ENCODE data around the gene AHCYL2.
A peak's percentile ranks its signal among the peaks of the same experiment; 100 is the strongest.

Gene AHCYL2

DNA sequence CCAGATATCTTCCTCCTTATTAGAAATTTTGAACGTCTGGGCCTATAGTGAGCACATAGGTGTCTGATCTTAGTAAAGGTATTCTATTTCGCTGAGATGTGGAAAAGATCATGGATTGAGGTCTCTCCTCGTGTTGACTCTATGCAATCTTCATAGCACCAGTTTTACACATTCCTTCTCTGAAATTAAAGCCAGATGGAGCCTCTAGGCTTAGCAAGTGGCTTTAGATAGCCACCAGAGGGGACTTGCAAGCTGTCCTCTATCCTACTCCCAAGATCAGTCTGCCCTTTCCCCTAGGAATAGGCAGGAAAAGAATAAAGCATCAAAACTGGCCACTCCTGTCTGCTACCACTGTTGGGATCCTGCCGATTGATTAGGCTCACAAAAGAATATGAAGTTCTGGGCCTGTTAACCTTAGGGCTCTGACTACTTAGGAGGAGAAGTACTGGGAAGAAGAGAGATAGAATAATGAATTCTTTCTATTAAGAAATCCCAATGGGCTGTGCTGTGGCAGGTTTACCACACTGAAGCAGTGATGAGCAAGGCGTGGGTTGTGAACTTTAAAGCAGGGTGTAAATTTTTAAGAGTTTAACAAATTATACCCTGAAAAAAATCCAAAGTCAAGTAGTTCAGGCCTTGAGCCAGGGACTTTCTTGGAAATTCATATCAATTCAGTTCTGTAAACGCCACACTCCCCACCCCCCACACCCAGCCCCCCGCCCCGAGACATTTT is 207.2 kb downstream of the AHCYL2 start:
- DNase-seq (ENCODE audit: extremely low read depth, low read depth): no peak
- H3K4me3 ChIP-seq (replicated peaks; ENCODE audit: low read depth, low read length): no peak overlapping the region
- TF ChIP-seq, protein P1, sequence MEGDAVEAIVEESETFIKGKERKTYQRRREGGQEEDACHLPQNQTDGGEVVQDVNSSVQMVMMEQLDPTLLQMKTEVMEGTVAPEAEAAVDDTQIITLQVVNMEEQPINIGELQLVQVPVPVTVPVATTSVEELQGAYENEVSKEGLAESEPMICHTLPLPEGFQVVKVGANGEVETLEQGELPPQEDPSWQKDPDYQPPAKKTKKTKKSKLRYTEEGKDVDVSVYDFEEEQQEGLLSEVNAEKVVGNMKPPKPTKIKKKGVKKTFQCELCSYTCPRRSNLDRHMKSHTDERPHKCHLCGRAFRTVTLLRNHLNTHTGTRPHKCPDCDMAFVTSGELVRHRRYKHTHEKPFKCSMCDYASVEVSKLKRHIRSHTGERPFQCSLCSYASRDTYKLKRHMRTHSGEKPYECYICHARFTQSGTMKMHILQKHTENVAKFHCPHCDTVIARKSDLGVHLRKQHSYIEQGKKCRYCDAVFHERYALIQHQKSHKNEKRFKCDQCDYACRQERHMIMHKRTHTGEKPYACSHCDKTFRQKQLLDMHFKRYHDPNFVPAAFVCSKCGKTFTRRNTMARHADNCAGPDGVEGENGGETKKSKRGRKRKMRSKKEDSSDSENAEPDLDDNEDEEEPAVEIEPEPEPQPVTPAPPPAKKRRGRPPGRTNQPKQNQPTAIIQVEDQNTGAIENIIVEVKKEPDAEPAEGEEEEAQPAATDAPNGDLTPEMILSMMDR (IDR thresholded peaks at IDR 0.05; ENCODE audit: low read depth, low read length, missing control alignments): no peak

DNA sequence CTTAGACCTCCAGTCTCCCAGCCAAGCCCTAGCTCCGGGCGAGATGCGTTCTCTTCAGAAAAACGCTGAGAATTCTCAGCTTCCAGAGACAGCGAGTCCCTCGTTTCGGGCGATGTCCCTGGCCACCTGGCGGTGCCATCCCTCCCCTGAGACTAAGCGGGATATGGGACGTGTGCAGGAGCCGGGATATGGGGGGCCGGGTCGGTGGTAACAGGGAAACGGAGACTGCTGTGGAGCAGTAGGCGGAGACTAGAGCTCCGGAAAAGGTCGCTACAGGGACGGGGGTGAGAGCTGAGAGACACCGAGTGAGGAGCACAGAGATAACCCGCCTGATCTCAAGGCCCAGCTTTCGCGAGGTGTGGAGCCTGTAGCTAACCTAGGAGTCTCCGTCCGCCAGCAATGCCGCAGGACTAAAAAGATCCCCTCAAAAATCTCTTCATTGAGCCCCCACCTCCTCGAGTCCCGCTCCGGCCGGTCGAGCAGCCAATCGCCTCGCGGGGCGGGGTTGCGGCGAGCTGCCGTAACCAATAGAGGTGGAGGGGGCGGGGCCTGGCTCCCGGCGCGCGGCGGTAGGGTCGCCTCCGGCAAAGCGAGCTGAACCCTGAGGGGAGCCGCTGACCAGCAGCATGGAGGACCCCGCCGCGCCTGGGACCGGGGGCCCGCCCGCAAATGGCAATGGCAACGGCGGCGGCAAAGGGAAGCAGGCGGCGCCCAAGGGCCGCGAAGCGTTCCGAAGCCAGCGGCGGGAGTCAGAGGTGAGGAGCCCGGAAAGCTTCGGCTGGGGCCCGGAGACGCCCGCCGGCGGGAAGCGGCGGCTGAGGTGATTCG is 209.2 kb downstream of the AHCYL2 start, which contains the start of gene STRIP2:
STRIP2 (plus strand) TSS at position 586 of the 828 bp plus-strand sequence; CDS start at position 627, 41 bp downstream.
- no peak for DNase-seq (ENCODE audit: extremely low read depth, low read depth)
- peak within 1 kb of the TSS; percentile 58 for H3K4me3 ChIP-seq (replicated peaks; ENCODE audit: low read depth, low read length)
- TF ChIP-seq, protein P1 (IDR thresholded peaks at IDR 0.05; ENCODE audit: low read depth, low read length, missing control alignments): no peak

DNA sequence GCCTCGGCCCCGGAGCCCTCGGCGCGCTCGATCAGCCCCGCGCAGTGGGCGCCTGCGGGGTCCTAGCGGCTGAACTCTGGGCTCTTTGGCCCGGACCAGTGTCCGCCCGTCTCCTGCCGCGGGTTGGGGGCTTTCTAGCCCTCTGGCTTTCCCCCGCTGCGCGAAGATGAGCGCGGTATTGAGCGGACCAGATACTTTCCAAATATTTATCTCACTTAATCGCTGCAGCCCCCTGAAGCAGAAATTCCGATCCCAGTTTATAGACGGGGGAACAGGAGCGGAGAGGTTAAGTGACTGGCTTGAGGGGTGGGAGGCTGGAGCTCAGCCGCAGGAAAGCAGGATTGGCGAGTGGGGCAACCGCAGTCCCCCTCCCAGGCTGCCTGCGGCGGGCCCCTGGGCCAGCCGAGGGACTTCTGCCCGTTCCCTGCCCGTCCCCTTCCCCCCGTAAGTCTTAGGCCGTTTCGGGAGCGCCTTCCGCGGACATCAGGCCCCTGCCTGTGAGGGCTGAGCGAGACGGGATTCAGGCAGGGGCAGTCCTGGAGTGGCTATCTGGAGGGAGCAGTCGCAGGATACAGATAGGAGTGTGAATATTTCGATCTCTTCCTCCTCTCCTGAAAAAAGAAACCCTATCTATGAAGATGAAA is 210.0 kb downstream of the AHCYL2 start:
- H3K4me3 ChIP-seq (replicated peaks; ENCODE audit: low read depth, low read length): peak overlapping the region; percentile 58
- TF ChIP-seq, protein P1 (IDR thresholded peaks at IDR 0.05; ENCODE audit: low read depth, low read length, missing control alignments): no peak
- no peak for DNase-seq (ENCODE audit: extremely low read depth, low read depth)

DNA sequence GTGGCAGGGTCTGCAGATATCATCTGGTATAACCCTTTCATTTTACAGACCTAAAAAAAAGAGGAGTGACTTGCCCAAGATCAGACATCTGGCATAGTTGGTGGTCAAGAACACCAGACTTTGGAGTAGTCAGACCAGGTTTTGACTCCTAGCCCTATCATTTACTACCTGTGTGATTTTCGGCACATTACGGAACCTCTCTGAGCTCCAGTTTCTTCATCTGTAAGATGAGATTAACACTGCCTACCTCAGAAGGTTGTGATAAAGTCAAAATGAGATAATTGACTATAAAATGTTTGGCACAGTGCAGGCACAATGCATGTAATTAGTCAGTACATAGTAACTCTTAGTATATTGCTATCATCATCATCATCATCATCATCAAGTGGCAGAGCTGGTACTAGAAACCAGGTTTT is 210.6 kb downstream of the AHCYL2 start:
- TF ChIP-seq, protein P1 (IDR thresholded peaks at IDR 0.05; ENCODE audit: low read depth, low read length, missing control alignments): no peak
- DNase-seq (ENCODE audit: extremely low read depth, low read depth): no peak
- peak overlapping the region; percentile 58 for H3K4me3 ChIP-seq (replicated peaks; ENCODE audit: low read depth, low read length)

DNA sequence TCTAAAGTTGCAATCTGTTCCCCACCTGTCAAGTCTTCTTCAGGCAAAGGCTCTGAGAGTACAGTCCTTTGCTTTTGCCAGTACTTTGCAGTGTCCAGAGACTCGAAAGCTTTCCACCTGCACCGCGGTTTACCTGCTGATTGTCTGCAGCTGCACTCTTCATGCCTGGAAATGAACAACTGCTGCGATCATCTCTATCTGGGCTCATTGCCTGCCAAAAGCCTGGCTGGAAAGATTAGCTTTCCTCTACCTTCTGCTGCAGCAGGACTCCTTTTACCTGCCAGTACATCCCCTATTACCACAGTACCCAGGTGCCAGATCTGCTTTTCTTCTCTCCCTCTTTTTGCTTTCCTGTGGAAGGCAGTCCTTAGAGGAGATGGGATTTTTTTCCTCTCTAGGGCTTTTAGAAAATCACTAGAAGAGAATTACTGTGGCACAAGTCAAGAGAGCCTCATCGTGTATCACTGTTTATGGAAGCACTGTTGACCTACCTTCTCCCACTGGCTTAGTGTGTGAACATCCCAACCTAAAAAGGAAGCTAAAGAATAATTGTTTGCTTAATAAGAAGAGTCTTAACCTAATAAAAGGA is 211.6 kb downstream of the AHCYL2 start:
- no peak overlapping the region for H3K4me3 ChIP-seq (replicated peaks; ENCODE audit: low read depth, low read length)
- TF ChIP-seq, protein P1 (IDR thresholded peaks at IDR 0.05; ENCODE audit: low read depth, low read length, missing control alignments): no peak
- no peak for DNase-seq (ENCODE audit: extremely low read depth, low read depth)

DNA sequence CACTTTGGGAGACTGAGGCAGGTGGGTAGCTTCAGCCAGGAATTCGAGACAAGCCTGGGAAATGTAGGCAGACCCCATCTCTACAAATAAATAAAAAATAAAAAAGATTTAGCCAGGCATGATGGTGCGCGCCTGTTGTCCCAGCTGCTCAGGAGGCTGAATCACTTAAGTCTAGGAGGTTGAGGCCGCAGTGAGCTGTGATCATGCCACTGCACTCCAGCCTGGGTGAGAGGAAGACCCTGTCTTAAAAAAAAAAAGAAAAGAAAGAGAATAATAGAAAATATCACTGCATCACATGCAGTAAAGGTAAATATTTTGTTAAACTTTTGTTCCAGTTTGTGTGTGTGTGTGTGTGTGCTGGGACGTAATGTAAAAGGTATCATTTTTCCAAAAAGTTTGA is 212.4 kb downstream of the AHCYL2 start:
- H3K4me3 ChIP-seq (replicated peaks; ENCODE audit: low read depth, low read length): no peak overlapping the region
- no peak for DNase-seq (ENCODE audit: extremely low read depth, low read depth)
- TF ChIP-seq, protein P1 (IDR thresholded peaks at IDR 0.05; ENCODE audit: low read depth, low read length, missing control alignments): no peak

Data from HFF-Myc (cell line).